Femur (tissue), 1 donor: ENCODE data around the gene CCNB1.
"Not testable (repeated sequence)": the region's sequence is repeated elsewhere in the genome, so short reads cannot be mapped to it uniquely, and the experiment has no call there.

ENCODE experiments used
- DNase-seq: peaks from one replicate; pipeline ENCODE4 v3.0.0-alpha.2; 2017

CCNB1 gene

DNA sequence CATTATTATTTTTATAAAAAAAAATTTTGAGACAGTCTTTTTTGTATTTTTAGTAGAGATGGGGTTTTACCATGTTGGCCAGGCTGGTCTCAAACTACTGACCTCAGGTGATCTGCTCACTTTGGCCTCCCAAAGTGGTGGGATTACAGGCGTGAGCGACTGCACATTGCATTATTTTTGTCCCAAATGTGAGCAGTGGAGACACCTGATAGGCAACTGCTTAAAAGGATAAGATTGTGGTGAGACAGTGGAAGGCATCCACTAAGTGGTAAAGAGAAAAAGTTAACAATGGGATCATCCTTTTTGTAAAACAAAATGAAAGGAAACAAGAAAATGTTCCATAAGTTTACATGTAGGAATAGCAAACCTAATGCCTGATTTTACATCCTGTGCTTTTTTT lies 20.4 kb downstream of the CCNB1 start:
- no peak for DNase-seq

DNA sequence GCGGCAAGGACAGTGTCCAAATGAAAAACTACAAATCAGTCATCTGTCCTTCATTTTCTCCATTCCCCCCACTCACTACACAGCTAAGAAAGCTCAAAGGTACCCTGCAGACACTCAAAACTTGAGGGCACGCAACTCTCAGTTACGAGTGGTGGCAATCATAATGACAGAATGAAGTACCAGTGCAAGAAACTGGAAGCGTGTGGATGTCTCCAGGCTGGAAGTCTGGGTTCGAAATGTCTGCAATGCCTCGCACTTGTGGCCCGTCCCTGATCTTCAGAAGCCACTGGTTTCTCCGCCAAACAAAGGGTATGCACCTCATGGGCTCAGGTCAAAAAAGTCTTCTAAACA lies 21.8 kb downstream of the CCNB1 start:
- DNase-seq, result no peak

DNA sequence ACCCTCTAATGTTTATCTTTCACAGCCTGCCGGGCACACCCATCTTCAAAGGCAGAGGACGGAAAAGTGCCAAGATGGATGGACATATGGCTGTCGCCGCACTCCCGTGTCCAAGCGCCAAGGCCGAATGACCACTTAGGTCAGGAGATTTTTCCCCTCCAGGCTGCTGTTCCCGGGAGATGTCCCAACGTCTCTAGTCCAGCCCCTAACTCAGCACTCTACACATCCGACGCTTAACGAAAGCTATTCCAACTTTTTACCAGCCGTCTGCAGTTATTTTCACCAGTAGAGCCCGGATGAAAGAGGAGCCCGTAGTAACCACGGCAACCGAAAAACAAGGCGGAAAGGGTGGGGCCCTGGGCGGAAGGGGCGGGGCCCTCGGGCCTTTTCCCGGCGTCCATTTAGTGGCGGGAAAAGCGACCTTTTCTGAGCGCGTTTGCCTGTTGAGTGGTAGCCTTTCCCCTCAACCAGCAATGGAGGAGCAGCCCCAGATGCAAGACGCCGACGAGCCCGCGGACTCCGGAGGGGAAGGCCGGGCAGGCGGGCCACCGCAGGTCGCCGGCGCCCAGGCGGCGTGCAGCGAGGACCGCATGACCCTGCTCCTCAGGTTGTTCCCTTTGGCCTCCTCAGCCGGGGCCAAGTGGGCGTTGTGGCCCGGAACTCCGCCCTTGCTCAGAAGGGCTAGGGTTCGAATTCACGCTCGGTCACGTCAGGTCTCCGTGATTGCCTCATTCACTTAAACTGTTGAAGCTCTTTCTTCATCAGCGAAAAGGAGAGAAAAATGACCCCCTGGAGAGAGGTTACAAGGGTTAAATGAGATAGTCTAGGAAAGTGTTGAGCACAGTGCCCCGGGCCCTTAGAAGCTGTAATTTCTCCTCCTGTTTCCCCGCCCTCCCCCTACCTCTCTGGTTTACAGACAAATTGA lies 22.5 kb downstream of the CCNB1 start, which contains the start of gene CENPH:
CENPH (plus strand) TSS at position 422 of the 925 bp plus-strand sequence; CDS start at position 474, 52 bp downstream.
- DNase-seq, result peak; percentile 97

DNA sequence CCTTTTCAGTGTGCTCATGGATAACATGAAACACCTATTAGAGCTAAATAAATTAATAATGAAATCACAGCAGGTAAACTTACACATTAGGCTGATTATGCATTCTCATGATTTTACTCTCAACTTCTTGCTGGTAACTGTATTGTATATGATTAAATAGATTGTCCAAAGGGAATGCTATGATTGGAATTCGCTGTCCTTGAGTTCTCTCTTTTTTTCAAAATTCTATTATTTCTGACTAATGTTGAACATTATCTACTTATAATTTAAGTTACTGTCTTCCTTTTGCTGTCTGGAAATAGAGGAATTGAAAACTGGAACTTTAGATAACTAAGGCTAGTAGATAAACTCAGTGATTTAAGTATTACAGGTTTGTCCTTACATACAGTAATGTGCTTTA lies 35.5 kb downstream of the CCNB1 start:
- DNase-seq, result no peak

DNA sequence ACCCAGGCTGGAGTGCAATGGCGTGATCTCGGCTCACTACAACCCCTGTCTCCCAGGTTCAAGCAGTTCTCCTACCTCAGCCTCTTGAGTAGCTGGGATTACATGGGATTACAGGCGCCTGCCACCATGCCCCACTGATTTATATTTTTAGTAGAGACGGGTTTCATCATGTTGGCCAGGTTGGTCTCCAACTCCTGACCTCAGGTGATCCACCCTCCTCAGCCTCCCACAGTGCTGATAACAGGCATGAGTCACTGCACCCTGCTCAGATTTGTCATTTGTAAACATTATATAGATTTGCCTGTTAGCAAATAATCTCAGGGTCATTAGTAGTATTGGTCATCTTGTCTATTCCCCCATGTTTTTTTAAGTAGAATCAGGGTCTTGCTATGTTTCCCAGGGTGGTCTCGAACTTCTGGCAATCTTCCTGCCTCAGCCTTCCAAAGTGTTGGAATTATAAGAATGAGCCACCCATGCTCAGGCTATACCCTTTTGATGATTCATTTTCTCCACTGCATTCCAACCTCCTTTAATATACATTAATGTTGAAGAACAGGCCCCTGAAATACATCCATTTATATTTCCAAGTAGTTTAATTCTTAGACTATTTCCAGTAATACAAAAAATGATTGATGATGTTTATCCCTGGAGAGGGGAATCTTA lies 39.7 kb downstream of the CCNB1 start:
- no peak for DNase-seq

DNA sequence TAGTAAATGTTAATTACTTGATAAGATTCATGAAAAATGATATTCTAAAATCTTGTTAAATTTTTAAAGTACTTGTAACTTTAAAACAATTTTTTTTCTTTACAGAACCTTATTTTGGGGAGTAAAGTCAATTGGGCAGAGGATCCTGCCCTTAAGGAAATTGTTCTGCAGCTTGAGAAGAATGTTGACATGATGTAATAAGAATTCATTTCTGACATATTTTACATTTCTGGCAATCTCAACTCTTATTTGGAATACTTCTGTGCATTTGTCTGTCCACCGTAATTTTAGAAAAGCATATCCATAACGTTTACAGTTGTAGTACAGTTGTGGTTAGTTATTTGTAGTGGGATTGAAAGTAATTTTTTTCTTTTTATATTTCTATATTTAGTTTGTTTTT lies 42.7 kb downstream of the CCNB1 start:
- no peak for DNase-seq

DNA sequence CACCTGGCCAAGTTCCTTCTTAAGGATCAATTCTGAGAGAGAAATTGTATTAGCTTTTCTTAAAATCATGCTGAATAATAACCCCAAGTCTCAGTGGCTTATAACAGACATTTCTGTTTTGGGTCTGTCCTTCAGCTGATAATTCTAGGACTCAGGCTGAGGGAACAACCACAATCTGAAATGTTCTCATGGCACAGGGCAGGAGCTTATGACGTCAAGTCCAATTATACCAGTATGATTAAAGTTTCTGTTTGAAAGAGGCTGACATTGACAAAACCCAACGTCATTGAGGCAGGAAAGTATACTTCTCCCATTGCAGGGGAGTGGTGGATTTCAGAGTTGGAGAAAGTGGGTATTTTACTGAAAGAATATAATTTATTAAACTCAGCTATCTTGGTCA lies 44.2 kb downstream of the CCNB1 start:
- no peak for DNase-seq

DNA sequence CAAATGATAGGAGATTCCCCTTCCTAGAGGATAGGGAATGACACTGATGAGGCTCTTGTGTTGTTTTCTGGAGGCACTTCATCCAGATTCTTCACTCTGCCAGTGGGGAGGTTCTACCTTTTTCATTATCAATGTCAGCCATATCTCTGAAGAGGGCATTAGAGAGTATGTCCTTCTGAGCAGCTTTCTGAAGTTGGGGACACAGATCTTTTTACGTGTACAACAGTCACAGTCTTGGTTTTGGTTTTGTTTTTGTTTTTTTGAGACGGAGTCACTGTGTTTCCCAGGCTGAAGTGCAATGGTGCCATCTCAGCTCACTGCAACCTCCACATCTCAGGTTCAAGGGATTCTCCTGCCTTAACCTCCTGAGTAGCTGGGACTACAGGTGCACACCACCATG lies 45.1 kb downstream of the CCNB1 start:
- DNase-seq, result no peak

DNA sequence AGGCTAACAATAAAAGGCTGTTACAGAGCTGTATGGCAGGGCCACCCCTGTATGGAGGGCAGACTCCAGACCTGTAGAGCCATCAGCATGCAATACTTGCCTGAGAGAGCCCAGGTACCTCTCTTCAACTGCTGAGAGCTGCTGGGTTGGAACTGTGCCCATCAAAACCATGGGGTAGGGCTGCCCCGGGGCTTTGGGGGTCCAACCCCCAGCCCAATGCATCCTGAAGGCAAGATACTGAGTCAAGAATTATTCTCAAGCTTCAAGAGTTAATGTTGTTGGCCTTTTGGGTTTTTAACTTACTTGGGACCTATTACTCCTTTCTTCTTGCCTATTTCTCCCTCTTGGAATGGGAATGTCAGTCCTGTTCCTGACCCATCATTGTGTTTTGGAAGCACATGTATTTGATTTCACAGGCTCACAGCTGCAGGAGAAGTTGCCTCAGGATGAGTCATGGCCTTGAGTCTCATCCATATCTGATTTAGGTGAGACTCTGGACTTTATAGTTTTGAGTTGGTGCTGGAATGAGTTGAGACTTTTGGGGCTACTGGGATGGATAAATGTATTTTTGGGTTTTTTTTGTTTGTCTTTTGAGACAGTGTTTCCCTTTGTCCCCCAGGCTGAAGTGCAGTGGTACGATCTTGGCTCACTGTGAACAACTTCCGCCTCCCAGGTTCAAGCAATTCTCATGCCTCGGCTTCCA lies 46.7 kb downstream of the CCNB1 start:
- DNase-seq, result no peak

DNA sequence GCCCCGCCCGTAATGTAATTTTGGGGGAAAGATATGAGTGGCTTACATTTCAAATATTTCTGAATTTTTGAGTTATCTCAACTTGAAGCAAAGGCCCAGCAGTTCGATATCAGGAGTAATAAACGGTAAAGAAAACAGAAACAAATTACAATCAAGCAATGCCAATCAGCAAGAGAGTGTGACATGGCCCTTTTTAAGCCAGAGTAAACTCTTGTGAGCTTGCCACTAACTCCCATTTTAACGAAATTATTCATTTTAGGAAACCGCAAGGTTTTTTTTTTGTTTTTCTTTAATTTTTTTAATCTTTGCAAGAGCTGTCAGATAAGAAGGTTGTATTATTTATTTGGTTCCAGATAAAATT lies 50.2 kb downstream of the CCNB1 start:
- DNase-seq, result no peak

DNA sequence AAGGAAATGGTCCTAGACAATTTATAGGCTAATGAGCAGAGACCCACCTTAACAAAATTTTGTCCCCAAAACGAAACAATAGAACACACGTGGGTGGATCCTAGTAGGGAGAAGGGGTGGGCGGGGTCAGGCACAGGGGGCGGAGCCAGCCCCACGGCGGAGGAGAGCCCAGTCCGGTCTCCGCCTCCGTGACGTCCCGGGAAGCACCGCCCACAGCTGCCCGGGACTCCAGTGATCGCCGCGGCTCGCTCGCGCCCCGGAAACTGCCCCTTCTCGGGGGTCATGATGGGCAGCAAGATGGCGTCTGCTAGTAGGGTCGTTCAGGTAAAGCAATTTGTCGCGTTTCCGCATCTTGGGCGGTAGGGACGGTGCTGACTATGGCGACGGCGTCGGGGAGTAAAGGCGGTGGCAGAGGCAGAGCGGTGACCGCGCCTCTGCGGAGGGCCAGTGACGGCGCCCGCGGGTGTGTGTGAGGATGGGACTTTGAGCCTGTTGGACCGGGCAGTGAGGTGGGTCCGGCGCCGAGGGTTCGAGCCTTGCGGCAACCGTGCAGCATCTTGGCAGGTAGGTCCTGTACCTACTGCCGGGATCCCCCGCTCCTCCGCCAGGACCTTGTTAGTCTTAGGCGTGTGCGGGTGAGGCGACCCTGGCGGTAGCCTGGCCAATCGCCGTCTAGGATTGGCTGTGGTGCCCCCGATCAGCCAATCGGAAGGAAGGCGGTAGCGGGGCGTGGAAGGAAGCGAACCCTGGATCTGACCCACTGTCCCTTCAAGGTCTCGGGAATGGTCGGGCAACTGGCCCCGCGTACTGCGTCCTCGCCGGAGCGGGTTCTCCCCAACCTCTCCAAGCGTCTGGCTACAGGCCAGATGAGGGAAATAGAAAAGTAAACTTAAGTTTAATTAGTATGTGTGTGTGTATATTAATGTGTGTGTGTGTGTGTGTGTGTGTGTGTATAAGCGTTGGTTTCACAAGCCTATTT lies 50.9 kb downstream of the CCNB1 start:
- DNase-seq, result peak; percentile 98

DNA sequence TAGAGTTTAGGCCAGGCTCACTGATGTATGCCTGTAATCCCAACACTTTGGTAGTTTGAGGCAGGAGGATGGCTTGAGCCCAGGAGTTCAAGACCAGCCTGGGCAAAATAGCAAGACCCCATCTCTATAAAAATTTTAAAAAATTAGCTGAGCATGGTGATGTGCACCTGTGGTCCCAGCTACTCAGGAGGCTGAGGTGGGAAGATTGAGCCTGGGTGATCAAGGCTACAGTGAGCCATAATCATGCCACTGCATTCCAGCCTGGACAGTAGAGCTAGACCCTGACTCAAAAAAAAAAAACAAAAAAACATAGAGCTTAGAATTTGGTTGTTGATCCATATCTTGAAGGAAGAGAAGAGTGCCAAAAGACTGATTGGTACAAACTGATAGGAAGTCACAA lies 53.0 kb downstream of the CCNB1 start:
- DNase-seq, result no peak

DNA sequence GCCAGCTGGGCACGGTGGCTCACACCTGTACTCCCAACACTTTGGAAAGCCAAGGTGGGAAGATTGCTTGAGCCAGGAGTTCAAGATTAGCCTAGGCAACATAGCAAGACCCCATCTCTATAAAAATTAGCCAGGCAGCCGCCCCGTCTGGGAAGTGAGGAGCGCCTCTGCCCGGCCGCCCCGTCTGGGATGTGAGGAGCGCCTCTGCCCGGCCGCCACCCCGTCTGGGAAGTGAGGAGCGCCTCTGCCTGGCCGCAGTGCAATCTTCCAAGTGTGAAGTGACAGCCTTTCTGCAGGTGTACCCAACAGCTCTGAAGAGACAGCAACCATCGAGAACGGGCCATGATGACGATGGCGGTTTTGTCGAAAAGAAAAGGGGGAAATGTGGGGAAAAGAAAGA lies 53.4 kb downstream of the CCNB1 start:
- DNase-seq, result not testable (repeated sequence)

DNA sequence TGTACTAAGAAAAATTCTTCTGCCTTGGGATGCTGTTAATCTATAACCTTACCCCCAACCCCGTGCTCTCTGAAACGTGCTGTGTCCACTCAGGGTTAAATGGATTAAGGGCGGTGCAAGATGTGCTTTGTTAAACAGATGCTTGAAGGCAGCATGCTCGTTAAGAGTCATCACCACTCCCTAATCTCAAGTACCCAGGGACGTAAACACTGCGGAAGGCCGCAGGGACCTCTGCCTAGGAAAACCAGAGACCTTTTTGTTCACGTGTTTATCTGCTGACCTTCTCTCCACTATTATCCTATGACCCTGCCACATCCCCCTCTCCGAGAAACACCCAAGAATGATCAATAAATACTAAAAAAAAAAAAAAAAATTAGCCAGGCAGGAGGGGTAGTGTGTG lies 53.9 kb downstream of the CCNB1 start:
- DNase-seq, result not testable (repeated sequence)

DNA sequence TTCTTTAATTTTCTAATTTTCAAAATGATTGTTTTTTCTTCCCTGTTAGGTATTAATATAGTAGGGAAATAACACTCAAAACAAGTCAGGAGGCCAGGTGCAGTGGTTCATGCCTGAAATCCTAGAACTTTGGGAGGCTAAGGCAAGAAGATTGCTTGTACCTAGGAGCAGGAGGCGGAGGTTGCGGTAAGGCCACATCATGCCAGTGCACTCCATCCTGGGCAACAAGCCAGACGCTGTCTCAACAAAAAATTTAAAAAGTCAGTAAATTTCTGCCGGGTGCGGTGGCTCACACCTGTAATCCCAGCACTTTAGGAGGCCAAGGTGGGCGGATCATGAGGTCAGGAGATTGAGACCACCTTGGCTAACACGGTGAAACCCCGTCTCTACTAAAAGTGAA lies 57.6 kb downstream of the CCNB1 start:
- DNase-seq, result no peak

DNA sequence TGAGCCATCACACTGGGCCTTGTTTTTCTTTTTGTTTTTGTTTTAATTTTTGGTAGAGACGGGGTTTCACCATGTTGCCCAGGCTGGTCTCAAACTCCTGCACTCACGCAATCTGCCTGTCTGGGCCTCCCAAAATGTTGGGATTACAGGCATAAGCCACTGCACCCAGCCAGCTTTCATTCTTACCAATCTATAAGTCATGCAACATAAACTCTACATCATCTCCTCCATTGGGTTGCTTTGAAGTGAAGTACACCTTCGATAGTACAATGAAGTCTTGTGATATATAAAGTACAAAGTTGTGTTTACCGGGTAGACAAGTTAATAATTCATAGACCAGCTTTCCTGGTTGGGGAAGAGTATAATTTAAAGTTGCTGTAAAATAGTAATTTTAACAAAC lies 58.9 kb downstream of the CCNB1 start:
- no peak for DNase-seq
